Glutamatergic neuron (in vitro differentiated cells): ENCODE data around the gene PABPC1L. TPM values are rescaled to one million over a fixed set of nuclear protein-coding genes. Genes with fewer than 3 reads are reported as not detected.

Experiments
- DNase-seq: peaks from one replicate; pipeline ENCODE4 v3.0.0; 2022
- H3K27ac Mint-ChIP-seq: one replicate; pipeline ENCODE4 v1.8.0; 2020; ENCODE audit warnings: mild to moderate bottlenecking, mixed read lengths, inconsistent platforms; ENCODE audit not compliant: unreplicated experiment
- H3K27me3 Mint-ChIP-seq: one replicate; pipeline ENCODE4 v1.8.0; 2020; ENCODE audit warnings: mild to moderate bottlenecking, moderate library complexity, mixed read lengths, inconsistent platforms; ENCODE audit not compliant: unreplicated experiment
- H3K36me3 Mint-ChIP-seq: one replicate; pipeline ENCODE4 v1.8.0; 2020; ENCODE audit warnings: mild to moderate bottlenecking, mixed read lengths, inconsistent platforms; ENCODE audit not compliant: unreplicated experiment
- H3K4me1 Mint-ChIP-seq: one replicate; pipeline ENCODE4 v1.8.0; 2020; ENCODE audit warnings: mild to moderate bottlenecking, low read depth, mixed read lengths, inconsistent platforms; ENCODE audit not compliant: unreplicated experiment
- H3K4me3 Mint-ChIP-seq: one replicate; pipeline ENCODE4 v1.8.0; 2020; ENCODE audit warnings: mild to moderate bottlenecking, mixed read lengths, inconsistent platforms; ENCODE audit not compliant: unreplicated experiment
- H3K9me3 Mint-ChIP-seq: one replicate; pipeline ENCODE4 v1.8.0; 2020; ENCODE audit warnings: mild to moderate bottlenecking, moderate library complexity, mixed read lengths, inconsistent platforms; ENCODE audit not compliant: unreplicated experiment
- CTCF ChIP-seq: fragments of 200-600 bp; sonication (generic); IDR thresholded peaks from one replicate; pipeline ENCODE4 v1.5.0; 2021; ENCODE audit not compliant: partially characterized antibody, unreplicated experiment
- total RNA-seq: library from RNA; stranded (reverse); fragmentation: NEBNext Ultra II Directional; extraction: Animal tissue kit (Norgen Biotek cat#: 25700); gene quantifications from one replicate; pipeline ENCODE4 v1.2.1, GENCODE V29; 2021; ENCODE audit not compliant: unreplicated experiment

PABPC1L gene
- total RNA-seq, 1 donor from 2014 or later = 27.7 TPM

DNA sequence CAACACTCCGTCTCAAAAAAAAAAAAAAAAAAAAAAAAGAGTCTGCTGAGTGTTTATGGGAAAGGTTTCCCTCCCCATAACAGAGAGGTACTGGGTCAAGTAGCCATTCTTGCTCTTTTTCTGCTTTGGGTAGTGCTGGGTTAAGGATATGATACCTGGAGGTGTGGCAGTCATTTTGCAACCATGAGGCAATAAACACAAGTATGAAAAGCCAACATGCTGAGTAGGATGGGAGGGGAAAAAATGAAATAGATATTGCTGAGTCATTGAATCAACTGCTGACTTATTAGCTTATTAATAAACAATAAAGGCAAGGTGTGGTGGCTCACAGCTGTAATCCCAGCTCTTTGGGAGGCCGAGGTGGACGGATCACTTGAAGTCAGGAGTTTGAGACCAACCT lies 52.6 kb downstream of the PABPC1L start:
- no peak for DNase-seq
- H3K27ac Mint-ChIP-seq = no peak overlapping the region
- H3K4me1 Mint-ChIP-seq = peaks cover 15% of the 10 kb centered on the region
- peaks cover 1% of the 10 kb centered on the region for H3K9me3 Mint-ChIP-seq
- H3K4me3 Mint-ChIP-seq = no peak overlapping the region
- H3K27me3 Mint-ChIP-seq = peaks cover 7% of the 10 kb centered on the region
- no peaks in the 10 kb centered on the region for H3K36me3 Mint-ChIP-seq
- no peak for TF ChIP-seq CTCF

DNA sequence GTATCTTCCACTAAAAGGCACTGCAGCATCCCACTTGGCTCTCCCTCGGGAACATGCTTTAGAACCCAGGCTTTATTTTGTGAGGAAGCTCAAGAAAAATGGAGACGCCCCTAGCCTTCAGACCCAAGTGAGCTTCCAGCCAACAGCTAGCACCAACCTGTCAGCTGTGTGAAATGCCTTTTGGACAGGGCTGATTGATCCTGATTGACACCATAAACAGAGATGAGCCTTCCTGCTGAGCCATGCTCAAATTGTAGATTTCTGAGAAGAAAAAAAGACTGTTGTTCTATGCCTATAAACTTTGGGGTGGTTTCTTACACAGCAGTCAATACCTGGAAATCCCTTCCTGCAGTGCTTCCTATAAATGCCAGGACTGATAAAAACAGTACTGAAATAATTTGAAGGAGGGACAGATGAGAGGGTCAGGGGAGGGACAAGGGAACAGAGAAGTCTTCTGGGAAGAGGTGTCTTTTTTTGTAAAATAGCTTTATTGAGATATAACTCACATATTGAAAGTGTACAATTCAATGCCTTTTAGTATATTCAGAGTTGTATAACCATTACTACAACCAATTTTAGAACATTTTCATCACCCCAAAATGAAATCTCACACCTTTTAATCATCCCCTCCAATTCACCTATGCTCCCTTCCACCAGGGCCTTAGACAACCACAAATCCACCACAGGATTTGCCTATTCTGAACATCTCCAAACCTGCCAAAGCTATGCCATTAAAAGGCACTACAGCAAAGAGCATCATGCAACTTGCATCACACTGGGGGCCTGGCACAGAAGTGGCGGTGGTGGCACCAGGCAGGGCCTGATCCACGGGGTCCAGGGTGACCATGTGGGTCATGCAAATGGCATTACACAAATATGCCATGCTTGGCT lies 53.7 kb downstream of the PABPC1L start:
- H3K36me3 Mint-ChIP-seq = no peaks in the 10 kb centered on the region
- no peak for DNase-seq
- peaks cover 1% of the 10 kb centered on the region for H3K9me3 Mint-ChIP-seq
- peaks cover 13% of the 10 kb centered on the region for H3K4me1 Mint-ChIP-seq
- TF ChIP-seq CTCF = no peak
- H3K27me3 Mint-ChIP-seq = peaks cover 7% of the 10 kb centered on the region
- H3K4me3 Mint-ChIP-seq = peak overlapping the region; percentile 11
- no peak overlapping the region for H3K27ac Mint-ChIP-seq

DNA sequence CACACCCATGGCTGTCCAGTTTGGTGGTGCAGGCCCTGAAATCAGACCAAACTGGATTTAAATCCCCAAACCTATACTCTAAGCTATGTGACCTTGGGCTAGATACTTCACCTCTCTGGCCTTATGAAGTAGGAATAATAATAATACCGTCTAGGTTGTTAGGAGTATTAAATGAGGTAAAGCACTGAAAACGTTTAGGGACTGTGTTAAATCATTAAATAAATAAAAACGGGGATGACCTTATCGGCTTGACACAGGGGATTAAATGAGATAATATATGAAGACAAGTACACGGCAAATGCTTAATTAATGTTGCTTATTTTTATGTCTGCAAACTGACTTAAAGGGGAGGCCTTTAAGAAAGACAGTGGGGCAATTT lies 55.8 kb downstream of the PABPC1L start:
- H3K4me1 Mint-ChIP-seq = peaks cover 4% of the 10 kb centered on the region
- H3K27ac Mint-ChIP-seq = peak overlapping the region; percentile 7
- peaks cover 7% of the 10 kb centered on the region for H3K27me3 Mint-ChIP-seq
- no peak for TF ChIP-seq CTCF
- H3K4me3 Mint-ChIP-seq = peak overlapping the region; percentile 98
- H3K9me3 Mint-ChIP-seq = peaks cover 1% of the 10 kb centered on the region
- H3K36me3 Mint-ChIP-seq = no peaks in the 10 kb centered on the region
- DNase-seq = no peak

DNA sequence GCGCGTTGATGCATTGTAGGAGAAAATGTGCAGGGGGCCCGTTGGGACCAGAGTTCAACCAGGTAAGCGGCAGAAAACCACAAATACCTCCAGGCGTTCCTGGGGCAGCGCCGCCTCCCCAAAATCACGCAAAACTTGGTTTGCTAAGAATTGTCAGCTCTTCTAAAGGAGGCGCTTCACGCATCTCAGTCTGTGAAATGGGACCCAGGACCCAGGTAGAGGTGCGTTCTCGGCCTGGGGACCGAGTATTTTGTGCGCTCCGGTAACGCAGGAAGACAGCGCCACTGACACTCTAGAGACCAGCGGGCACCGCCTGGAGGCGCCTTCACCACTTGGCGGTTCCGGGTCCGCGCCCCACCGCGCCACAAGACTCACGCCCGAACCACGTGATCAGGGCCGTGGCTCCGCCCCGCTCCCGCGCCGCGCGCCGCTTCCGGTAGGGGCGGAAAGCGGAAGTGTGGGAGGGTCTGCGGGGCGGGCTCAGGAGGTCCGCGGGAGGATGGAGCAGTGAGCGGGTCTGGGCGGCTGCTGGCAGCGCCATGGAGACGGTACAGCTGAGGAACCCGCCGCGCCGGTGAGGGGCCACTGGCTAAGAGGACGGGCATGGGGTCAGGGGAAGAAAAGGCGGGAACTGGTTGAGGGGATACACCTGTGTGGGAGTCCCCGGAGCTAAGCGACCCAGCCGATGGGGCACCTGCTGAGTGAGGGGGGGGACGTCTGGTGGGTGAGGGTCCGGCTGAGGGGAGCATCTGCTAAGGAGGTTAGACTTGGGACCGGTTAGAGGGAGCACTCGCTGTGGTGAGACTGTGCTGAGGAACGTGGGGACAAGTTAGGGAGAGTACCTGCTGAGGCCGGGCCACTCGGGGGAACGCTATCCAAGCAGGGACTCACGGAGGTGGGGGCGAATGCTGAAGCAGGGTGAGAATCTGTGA lies 56.4 kb downstream of the PABPC1L start, which contains the start of gene STK4:
Gene STK4, plus strand, starts transcription at position 483 of the 932 bp plus-strand sequence. Its CDS starts 57 bp downstream, at position 540.
- Mint-ChIP-seq H3K27ac (peak within 1 kb of the TSS; percentile 87), H3K9me3 (peaks cover 1% of the 10 kb centered on the region), H3K36me3 (no peaks in the 10 kb centered on the region), H3K4me3 (peak within 1 kb of the TSS; percentile 98), H3K4me1 (peaks cover 4% of the 10 kb centered on the region), H3K27me3 (peaks cover 7% of the 10 kb centered on the region)
- peak; percentile 95 for DNase-seq
- TF ChIP-seq CTCF = peak; percentile 34
